Measurements from ENCODE around the gene MAN2A2.

GRCh38 chr15:90878660-90879059 is 24.4 kb upstream of the MAN2A2 start:
- TF ChIP-seq, protein P1, sequence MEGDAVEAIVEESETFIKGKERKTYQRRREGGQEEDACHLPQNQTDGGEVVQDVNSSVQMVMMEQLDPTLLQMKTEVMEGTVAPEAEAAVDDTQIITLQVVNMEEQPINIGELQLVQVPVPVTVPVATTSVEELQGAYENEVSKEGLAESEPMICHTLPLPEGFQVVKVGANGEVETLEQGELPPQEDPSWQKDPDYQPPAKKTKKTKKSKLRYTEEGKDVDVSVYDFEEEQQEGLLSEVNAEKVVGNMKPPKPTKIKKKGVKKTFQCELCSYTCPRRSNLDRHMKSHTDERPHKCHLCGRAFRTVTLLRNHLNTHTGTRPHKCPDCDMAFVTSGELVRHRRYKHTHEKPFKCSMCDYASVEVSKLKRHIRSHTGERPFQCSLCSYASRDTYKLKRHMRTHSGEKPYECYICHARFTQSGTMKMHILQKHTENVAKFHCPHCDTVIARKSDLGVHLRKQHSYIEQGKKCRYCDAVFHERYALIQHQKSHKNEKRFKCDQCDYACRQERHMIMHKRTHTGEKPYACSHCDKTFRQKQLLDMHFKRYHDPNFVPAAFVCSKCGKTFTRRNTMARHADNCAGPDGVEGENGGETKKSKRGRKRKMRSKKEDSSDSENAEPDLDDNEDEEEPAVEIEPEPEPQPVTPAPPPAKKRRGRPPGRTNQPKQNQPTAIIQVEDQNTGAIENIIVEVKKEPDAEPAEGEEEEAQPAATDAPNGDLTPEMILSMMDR (IDR thresholded peaks at IDR 0.05; ENCODE audit: low read length), result no peak
- TF ChIP-seq EZH2 (IDR thresholded peaks at IDR 0.05; ENCODE audit: borderline replicate concordance, low read length), result no peak

Measured in OCI-LY1 (cell line).